Omental fat pad (tissue), 4 donors: ENCODE results near the gene ASIC1. TPM values are rescaled to one million over a fixed set of nuclear protein-coding genes. Genes with fewer than 3 reads are reported as not detected.
"Not testable (repeated sequence)": the region's sequence is repeated elsewhere in the genome, so short reads cannot be mapped to it uniquely, and the experiment has no call there.

Experiments
- ATAC-seq: fragments of 150-250 bp; one replicate; pipeline ENCODE4 v1.9.1; 2016; ENCODE audit warnings: mild to moderate bottlenecking, moderate library complexity; ENCODE audit not compliant: low FRiP score
- DNase-seq: peaks from one replicate; pipeline ENCODE4 v3.0.0-alpha.2; 2019; ENCODE audit warnings: low spot score
- total RNA-seq, 4 donors: library from RNA; depleted of rRNA; stranded (reverse); fragments of >200 nt; gene quantifications; one replicate each; pipeline ENCODE4 v1.1.0, GENCODE V29; 2016
- TF ChIP-seq, protein P1 (sequence below), 3 donors: fragments of 450-650 bp; IDR thresholded peaks; one replicate each; pipeline ENCODE4 v1.5.1; 2016 to 2017; ENCODE audit warnings: antibody characterized with exemption in 3 of 3, mild to moderate bottlenecking in 3 of 3, moderate library complexity in 2 of 3

ASIC1 gene
- total RNA-seq, 4 donors from 2014 or later = 0.69 to 3.8 (median 1.4) TPM

DNA sequence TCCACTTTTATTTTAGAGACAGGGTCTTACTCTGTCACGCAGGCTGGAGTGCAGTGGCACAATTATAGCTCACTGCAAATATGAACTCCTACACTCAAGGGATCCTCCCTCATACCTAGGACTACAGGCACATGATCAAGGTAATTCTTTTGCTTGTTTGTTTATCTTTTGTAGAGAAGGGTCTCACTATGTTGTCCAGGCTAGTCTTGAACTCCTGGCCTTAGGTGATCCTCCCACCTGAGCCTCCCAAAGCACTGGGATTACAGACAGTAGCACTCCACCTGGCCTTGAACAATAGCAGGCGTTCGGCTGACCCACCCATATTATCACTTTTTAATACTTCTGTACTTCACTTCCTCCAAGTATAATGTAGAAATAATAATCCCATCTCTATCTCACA is 30.7 kb upstream of the ASIC1 start:
- DNase-seq (no peak), ATAC-seq (no peak)
- TF ChIP-seq, protein P1, sequence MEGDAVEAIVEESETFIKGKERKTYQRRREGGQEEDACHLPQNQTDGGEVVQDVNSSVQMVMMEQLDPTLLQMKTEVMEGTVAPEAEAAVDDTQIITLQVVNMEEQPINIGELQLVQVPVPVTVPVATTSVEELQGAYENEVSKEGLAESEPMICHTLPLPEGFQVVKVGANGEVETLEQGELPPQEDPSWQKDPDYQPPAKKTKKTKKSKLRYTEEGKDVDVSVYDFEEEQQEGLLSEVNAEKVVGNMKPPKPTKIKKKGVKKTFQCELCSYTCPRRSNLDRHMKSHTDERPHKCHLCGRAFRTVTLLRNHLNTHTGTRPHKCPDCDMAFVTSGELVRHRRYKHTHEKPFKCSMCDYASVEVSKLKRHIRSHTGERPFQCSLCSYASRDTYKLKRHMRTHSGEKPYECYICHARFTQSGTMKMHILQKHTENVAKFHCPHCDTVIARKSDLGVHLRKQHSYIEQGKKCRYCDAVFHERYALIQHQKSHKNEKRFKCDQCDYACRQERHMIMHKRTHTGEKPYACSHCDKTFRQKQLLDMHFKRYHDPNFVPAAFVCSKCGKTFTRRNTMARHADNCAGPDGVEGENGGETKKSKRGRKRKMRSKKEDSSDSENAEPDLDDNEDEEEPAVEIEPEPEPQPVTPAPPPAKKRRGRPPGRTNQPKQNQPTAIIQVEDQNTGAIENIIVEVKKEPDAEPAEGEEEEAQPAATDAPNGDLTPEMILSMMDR (IDR thresholded peaks at IDR 0.05) = no peak

- ATAC-seq, DNase-seq: not testable (repeated sequence)
These were observed 26.9 kb upstream of the ASIC1 start for GRCh38 chr12:50030449-50030848.

GRCh38 chr12:50032515-50032853 is 24.9 kb upstream of the ASIC1 start:
- TF ChIP-seq, protein P1 (IDR thresholded peaks at IDR 0.05) = no peak
- no peak for ATAC-seq
- DNase-seq = no peak

DNA sequence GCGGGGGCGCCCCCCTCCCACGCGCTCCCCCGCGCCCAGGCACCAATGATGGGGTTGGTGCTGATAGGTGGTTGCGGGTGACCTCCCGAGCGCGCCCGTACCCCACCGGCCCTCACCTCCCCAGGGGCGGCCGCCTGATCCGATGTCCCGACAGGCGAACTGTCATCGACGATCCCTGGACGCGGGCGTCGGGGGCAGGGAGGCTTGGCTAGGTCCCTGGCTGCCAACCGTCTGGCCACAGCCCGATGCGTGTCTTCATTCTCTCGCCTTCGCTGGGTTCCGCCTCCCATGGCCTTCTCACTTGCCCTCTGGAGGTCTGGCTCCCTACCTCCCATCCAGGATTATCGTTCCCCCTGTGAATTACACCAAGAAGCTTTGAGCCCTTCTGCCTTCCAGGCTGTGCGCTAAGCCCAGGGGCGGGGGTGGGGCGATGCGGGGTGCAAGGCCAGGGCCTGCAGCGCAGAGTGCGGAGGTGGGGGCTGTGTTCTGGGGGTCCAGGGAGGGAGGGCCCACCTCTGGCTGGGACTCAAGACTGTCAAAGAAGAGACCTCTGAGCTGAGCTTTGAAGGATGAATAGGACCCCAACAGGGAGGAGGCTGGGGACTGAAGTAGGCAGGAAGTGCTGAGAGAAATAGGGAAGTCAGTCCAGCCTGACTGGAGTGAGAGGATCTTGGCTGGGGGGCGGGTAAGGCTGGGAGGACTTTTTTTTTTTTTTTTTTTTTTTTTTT is 24.4 kb upstream of the ASIC1 start:
- TF ChIP-seq, protein P1 (IDR thresholded peaks at IDR 0.05) = no peak
- ATAC-seq (peak; percentile 48), DNase-seq (no peak)

DNA sequence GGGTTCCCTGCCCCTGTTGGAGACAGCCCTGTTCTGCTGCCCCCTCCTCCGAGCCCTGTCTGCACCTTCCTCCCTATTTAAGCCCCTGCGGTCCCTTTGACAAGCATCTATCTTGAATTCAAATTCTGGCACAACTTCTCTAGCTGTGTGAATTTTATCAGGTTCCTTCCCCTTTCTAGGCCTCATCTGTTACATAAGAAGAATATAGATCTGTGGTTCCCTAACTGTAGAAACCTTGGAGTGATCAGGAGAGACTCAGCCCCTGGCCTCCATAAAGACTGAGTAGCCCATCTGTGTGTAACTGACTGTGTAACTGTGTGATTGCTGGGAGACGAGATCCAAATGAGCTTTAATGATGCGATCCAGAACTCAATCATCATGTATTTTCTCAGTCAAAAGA is 19.1 kb upstream of the ASIC1 start:
- TF ChIP-seq, protein P1 (IDR thresholded peaks at IDR 0.05) = no peak
- ATAC-seq = no peak
- no peak for DNase-seq

GRCh38 chr12:50039151-50039835 is 18.1 kb upstream of the ASIC1 start:
- ATAC-seq = peak; percentile 79
- peak; percentile 99 for DNase-seq
- TF ChIP-seq, protein P1 (IDR thresholded peaks at IDR 0.05) = peak in 2 of 3 donors; percentile 43 to 45

DNA sequence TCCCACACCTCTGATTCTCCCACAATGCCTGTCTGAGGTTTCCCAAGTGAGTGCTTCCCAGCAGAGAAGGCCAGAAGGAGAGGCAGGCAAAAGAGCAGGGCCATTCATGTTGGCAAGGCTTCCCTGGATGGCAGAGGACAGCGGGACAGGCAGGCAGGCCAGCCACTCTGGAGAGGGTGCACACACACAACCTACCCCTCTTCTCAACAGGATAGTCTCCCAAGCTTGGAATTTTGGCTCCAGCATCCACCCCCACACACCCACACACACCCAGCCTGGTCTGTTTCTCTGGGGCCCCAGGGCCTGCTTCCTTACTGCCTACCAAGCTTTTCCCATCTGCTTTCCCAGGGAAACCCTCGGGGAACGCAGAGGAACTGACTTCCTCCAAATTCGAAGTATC is 16.7 kb upstream of the ASIC1 start:
- TF ChIP-seq, protein P1 (IDR thresholded peaks at IDR 0.05) = no peak
- DNase-seq (no peak), ATAC-seq (no peak)
